GM19324 (cell line): ENCODE measurements around the gene TXLNG.
"Not testable (repeated sequence)": the region's sequence is repeated elsewhere in the genome, so short reads cannot be mapped to it uniquely, and the experiment has no call there.

Experiments used
- ATAC-seq: cut with Tn5 transposase; IDR thresholded peaks from one replicate; pipeline ENCODE4 v1.9.1; 2021; ENCODE audit warnings: mild to moderate bottlenecking, moderate library complexity; ENCODE audit not compliant: unreplicated experiment, low FRiP score

The TXLNG gene

GRCh38 chrX:16784440-16784839 is 1.8 kb upstream of the TXLNG start:
- ATAC-seq = not testable (repeated sequence)

- ATAC-seq = no peak
Measured at GRCh38 chrX:16785247-16786138, 773 bp upstream of the TXLNG start.

GRCh38 chrX:16786791-16787735 is 797 bp downstream of the TXLNG start:
- peak; percentile 16 for ATAC-seq

GRCh38 chrX:16788477-16788876 is 2.2 kb downstream of the TXLNG start:
- ATAC-seq = no peak

GRCh38 chrX:16796298-16796697 is 10.0 kb downstream of the TXLNG start:
- ATAC-seq = no peak

- ATAC-seq = no peak
Measured at GRCh38 chrX:16797358-16797757, 11.1 kb downstream of the TXLNG start.

- ATAC-seq = no peak
Measured at GRCh38 chrX:16797841-16798240, 11.6 kb downstream of the TXLNG start.

GRCh38 chrX:16804923-16805464 is 18.7 kb downstream of the TXLNG start:
- ATAC-seq = no peak

- ATAC-seq = no peak
Measured at GRCh38 chrX:16807548-16807947, 21.3 kb downstream of the TXLNG start.

GRCh38 chrX:16807976-16808542 is 21.8 kb downstream of the TXLNG start:
- no peak for ATAC-seq

GRCh38 chrX:16814597-16814996 is 28.3 kb downstream of the TXLNG start:
- ATAC-seq = no peak

GRCh38 chrX:16819634-16820033 is 33.4 kb downstream of the TXLNG start:
- no peak for ATAC-seq

- no peak for ATAC-seq
Measured at GRCh38 chrX:16822723-16823122, 36.5 kb downstream of the TXLNG start.

- no peak for ATAC-seq
Measured at GRCh38 chrX:16825264-16826035, 39.2 kb downstream of the TXLNG start.

GRCh38 chrX:16826207-16826606 is 39.9 kb downstream of the TXLNG start:
- no peak for ATAC-seq

GRCh38 chrX:16827225-16827624 is 41.0 kb downstream of the TXLNG start:
- no peak for ATAC-seq

GRCh38 chrX:16828124-16828908 is 42.0 kb downstream of the TXLNG start:
- no peak for ATAC-seq

GRCh38 chrX:16832301-16832700 is 46.0 kb downstream of the TXLNG start:
- ATAC-seq = no peak

GRCh38 chrX:16834806-16835205 is 48.5 kb downstream of the TXLNG start:
- no peak for ATAC-seq
